Neural progenitor cell (in vitro differentiated cells): ENCODE measurements around the gene JOSD2. TPM values are rescaled to one million over a fixed set of nuclear protein-coding genes. Genes with fewer than 3 reads are reported as not detected.

Source experiments
- DNase-seq: peaks from one replicate; pipeline ENCODE4 v3.0.0-alpha.2; 2016; ENCODE audit warnings: low spot score
- H2AFZ ChIP-seq: fragments of 200-600 bp; sonication (generic); replicated peaks from 2 replicates; pipeline ENCODE4 v1.6.1; 2016; ENCODE audit warnings: antibody characterized with exemption
- H3F3A ChIP-seq: fragments of 200-600 bp; sonication (generic); 2 replicates; pipeline ENCODE4 v1.6.1; 2016; ENCODE audit warnings: antibody characterized with exemption, low read depth
- H3K27ac ChIP-seq: fragments of 200-600 bp; sonication (generic); 2 replicates; pipeline ENCODE4 v1.5.1; 2016; ENCODE audit warnings: mild to moderate bottlenecking
- H3K27me3 ChIP-seq: fragments of 200-600 bp; sonication (generic); 2 replicates; pipeline ENCODE4 v1.6.1; 2016; ENCODE audit warnings: mild to moderate bottlenecking, moderate library complexity
- H3K36me3 ChIP-seq: fragments of 200-600 bp; sonication (generic); 2 replicates; pipeline ENCODE4 v1.5.1; 2016
- H3K4me1 ChIP-seq: fragments of 200-600 bp; sonication (generic); 2 replicates; pipeline ENCODE4 v1.6.1; 2016; ENCODE audit warnings: mixed run types
- H3K4me2 ChIP-seq: fragments of 200-600 bp; sonication (generic); 2 replicates; pipeline ENCODE4 v1.6.1; 2016
- H3K4me3 ChIP-seq: fragments of 200-600 bp; sonication (generic); 2 replicates; pipeline ENCODE4 v1.5.1; 2016
- H3K79me2 ChIP-seq: fragments of 200-600 bp; sonication (generic); 2 replicates; pipeline ENCODE4 v1.6.1; 2016; ENCODE audit warnings: low read depth
- H3K9ac ChIP-seq: fragments of 200-600 bp; sonication (generic); 2 replicates; pipeline ENCODE4 v1.6.1; 2016
- H3K9me3 ChIP-seq: fragments of 200-600 bp; sonication (generic); 2 replicates; pipeline ENCODE4 v1.5.1; 2016; ENCODE audit warnings: low read depth
- H4K20me1 ChIP-seq: fragments of 200-600 bp; sonication (generic); 2 replicates; pipeline ENCODE4 v1.6.1; 2016; ENCODE audit warnings: low read depth
- H3K27ac Mint-ChIP-seq: 3 replicates; pipeline ENCODE4 v1.8.0; 2021; ENCODE audit warnings: mixed read lengths
- H3K27me3 Mint-ChIP-seq: 2 replicates; pipeline ENCODE4 v1.8.0; 2022; ENCODE audit warnings: low read depth, mild to moderate bottlenecking, inconsistent platforms, moderate library complexity, mixed read lengths; ENCODE audit not compliant: insufficient read depth
- H3K36me3 Mint-ChIP-seq: 3 replicates; pipeline ENCODE4 v1.8.0; 2021; ENCODE audit warnings: mixed read lengths
- H3K4me1 Mint-ChIP-seq: 3 replicates; pipeline ENCODE4 v1.8.0; 2021; ENCODE audit warnings: mixed read lengths
- H3K4me3 Mint-ChIP-seq: 3 replicates; pipeline ENCODE4 v1.8.0; 2021; ENCODE audit warnings: mild to moderate bottlenecking, moderate library complexity, mixed read lengths
- H3K9me3 Mint-ChIP-seq: 3 replicates; pipeline ENCODE4 v1.8.0; 2020; ENCODE audit warnings: mixed read lengths
- CTCF ChIP-seq: fragments of 200-600 bp; sonication (generic); IDR thresholded peaks from 2 replicates; pipeline ENCODE4 v1.5.1; 2017; ENCODE audit warnings: antibody characterized with exemption, mild to moderate bottlenecking
- EZH2 ChIP-seq: fragments of 200-600 bp; sonication (generic); IDR thresholded peaks from 2 replicates; pipeline ENCODE4 v1.6.1; 2017; ENCODE audit warnings: antibody characterized with exemption, mild to moderate bottlenecking, moderate library complexity
- EZH2phosphoT487 ChIP-seq: fragments of 200-600 bp; sonication (generic); IDR thresholded peaks from 2 replicates; pipeline ENCODE4 v1.6.1; 2017; ENCODE audit warnings: antibody characterized with exemption
- total RNA-seq: library from RNA; depleted of rRNA; stranded (reverse); fragments of >200 nt; gene quantifications from 2 replicates; pipeline ENCODE4 v1.2.3, GENCODE V29; 2015; ENCODE audit warnings: low replicate concordance

JOSD2 gene
- total RNA-seq, 1 donor from 2014 or later: 1.7 TPM

GRCh38 chr19:50513746-50514345 lies 2.9 kb upstream of the JOSD2 start, which contains the start of gene ASPDH:
TSS of gene ASPDH (minus strand) at chr19:50513913. CDS start at chr19:50513823, 90 bp downstream.
- H3K4me3 ChIP-seq: no peak within 1 kb of the TSS

GRCh38 chr19:50512999-50513745 lies 2.2 kb upstream of the JOSD2 start:
- Mint-ChIP-seq H3K4me3 (peak overlapping the region; percentile 64), H3K27ac (peak overlapping the region; percentile 98), H3K4me1 (peaks cover 47% of the 10 kb centered on the region), H3K27me3 (peaks cover 31% of the 10 kb centered on the region), H3K36me3 (no peaks in the 10 kb centered on the region), H3K9me3 (no peaks in the 10 kb centered on the region)
- Histone ChIP-seq H4K20me1 (no peaks in the 10 kb centered on the region), H3K27ac (no peak overlapping the region), H3K36me3 (no peaks in the 10 kb centered on the region), H3K79me2 (no peaks in the 10 kb centered on the region), H3K9ac (no peak overlapping the region), H3K4me2 (no peak overlapping the region), H2AFZ (no peak overlapping the region), H3K27me3 (no peaks in the 10 kb centered on the region), H3K4me3 (no peak overlapping the region), H3F3A (no peaks in the 10 kb centered on the region), H3K4me1 (peaks cover 12% of the 10 kb centered on the region), H3K9me3 (no peaks in the 10 kb centered on the region)
- TF ChIP-seq CTCF: no peak
- TF ChIP-seq EZH2phosphoT487: no peak
- TF ChIP-seq EZH2: no peak
- DNase-seq: no peak

More at GRCh38 chr19:50513746-50514345, 2.9 kb upstream of the JOSD2 start, which contains the start of gene ASPDH:
- Histone ChIP-seq H3K9ac (no peak within 1 kb of the TSS), H3K27ac (no peak within 1 kb of the TSS), H3K4me1 (peaks cover 12% of the 10 kb centered on the region), H3K36me3 (no peaks in the 10 kb centered on the region), H4K20me1 (no peaks in the 10 kb centered on the region), H2AFZ (no peak within 1 kb of the TSS), H3K27me3 (no peaks in the 10 kb centered on the region), H3F3A (no peaks in the 10 kb centered on the region), H3K79me2 (no peaks in the 10 kb centered on the region), H3K9me3 (no peaks in the 10 kb centered on the region), H3K4me2 (peak within 1 kb of the TSS; percentile 13)
- peak within 1 kb of the TSS; percentile 98 for H3K27ac Mint-ChIP-seq
- peaks cover 24% of the 10 kb centered on the region for H3K27me3 Mint-ChIP-seq
- peaks cover 5% of the 10 kb centered on the region for H3K36me3 Mint-ChIP-seq
- TF ChIP-seq CTCF: no peak
- TF ChIP-seq EZH2: no peak
- no peak for TF ChIP-seq EZH2phosphoT487
- peak; percentile 50 for DNase-seq
- no peaks in the 10 kb centered on the region for H3K9me3 Mint-ChIP-seq
- H3K4me3 Mint-ChIP-seq: peak within 1 kb of the TSS; percentile 69
- H3K4me1 Mint-ChIP-seq: peaks cover 40% of the 10 kb centered on the region

GRCh38 chr19:50512112-50512998 lies 1.4 kb upstream of the JOSD2 start:
- peaks cover 49% of the 10 kb centered on the region for H3K4me1 Mint-ChIP-seq
- H3K27ac Mint-ChIP-seq: no peak overlapping the region
- no peaks in the 10 kb centered on the region for H3K9me3 ChIP-seq
- H3K27me3 Mint-ChIP-seq: peaks cover 31% of the 10 kb centered on the region
- no peaks in the 10 kb centered on the region for H3F3A ChIP-seq
- no peak overlapping the region for H2AFZ ChIP-seq
- H3K36me3 Mint-ChIP-seq: no peaks in the 10 kb centered on the region
- no peaks in the 10 kb centered on the region for H3K27me3 ChIP-seq
- no peak overlapping the region for H3K9ac ChIP-seq
- TF ChIP-seq CTCF: no peak
- no peak for TF ChIP-seq EZH2phosphoT487
- TF ChIP-seq EZH2: no peak
- H3K9me3 Mint-ChIP-seq: no peaks in the 10 kb centered on the region
- H3K4me2 ChIP-seq: peak overlapping the region; percentile 69
- no peak for DNase-seq
- H3K36me3 ChIP-seq: no peaks in the 10 kb centered on the region
- no peaks in the 10 kb centered on the region for H3K79me2 ChIP-seq
- no peak overlapping the region for H3K27ac ChIP-seq
- H3K4me3 Mint-ChIP-seq: peak overlapping the region; percentile 64
- no peak overlapping the region for H3K4me3 ChIP-seq
- H3K4me1 ChIP-seq: peaks cover 12% of the 10 kb centered on the region
- no peaks in the 10 kb centered on the region for H4K20me1 ChIP-seq
